Fibroblast of pulmonary artery (primary cell): ENCODE results near the gene GCSAM.
"Not testable (repeated sequence)": the region's sequence is repeated elsewhere in the genome, so short reads cannot be mapped to it uniquely, and the experiment has no call there.

Experiments
- DNase-seq: peaks from one replicate; pipeline ENCODE4 v3.0.0-alpha.2; 2010; ENCODE audit warnings: low read depth
- H3K4me3 ChIP-seq: replicated peaks from 2 replicates; pipeline ENCODE4 v1.5.1; 2011; ENCODE audit warnings: low read depth, mild to moderate bottlenecking, control low read depth, low read length, moderate library complexity
- CTCF ChIP-seq: IDR thresholded peaks from 2 replicates; pipeline ENCODE4 v1.5.1; 2011; ENCODE audit warnings: mild to moderate bottlenecking, control low read depth, low read length, inconsistent platforms; ENCODE audit errors: missing control alignments

Gene GCSAM

GRCh38 chr3:112074006-112074405, 59.0 kb downstream of the GCSAM start:
- TF ChIP-seq CTCF = no peak
- no peak overlapping the region for H3K4me3 ChIP-seq
- no peak for DNase-seq

GRCh38 chr3:112072387-112073060, 60.5 kb downstream of the GCSAM start:
- H3K4me3 ChIP-seq, DNase-seq: not testable (repeated sequence)
